Neural cell (in vitro differentiated cells): ENCODE measurements around the gene LRRC38. TPM values are rescaled to one million over a fixed set of nuclear protein-coding genes. Genes with fewer than 3 reads are reported as not detected.
"Not testable (repeated sequence)": the region's sequence is repeated elsewhere in the genome, so short reads cannot be mapped to it uniquely, and the experiment has no call there.

Source experiments
- H2AFZ ChIP-seq: fragments of 200-600, 300-800 bp; sonication (generic), shearing (Covaris generic); 2 replicates; pipeline ENCODE4 v1.6.0; 2014; ENCODE audit warnings: low read depth, mild to moderate bottlenecking, antibody characterized with exemption, low read length, moderate library complexity
- H3F3A ChIP-seq: fragments of 200-600 bp; shearing (Covaris generic); 2 replicates; pipeline ENCODE4 v1.6.1; 2016; ENCODE audit warnings: mild to moderate bottlenecking, moderate library complexity, mixed read lengths, antibody characterized with exemption, low read length; ENCODE audit not compliant: insufficient read depth, poor library complexity, severe bottlenecking
- H3K27ac ChIP-seq: fragments of 200-600, 300-800 bp; sonication (generic), shearing (Covaris generic); 2 replicates; pipeline ENCODE4 v1.5.1; 2014; ENCODE audit warnings: mild to moderate bottlenecking, low read length, moderate library complexity
- H3K27me3 ChIP-seq: fragments of 300-800, 200-600 bp; sonication (generic), shearing (Covaris generic); 2 replicates; pipeline ENCODE4 v1.6.0; 2014; ENCODE audit warnings: mild to moderate bottlenecking, low read depth, low read length, moderate library complexity; ENCODE audit not compliant: insufficient read depth
- H3K36me3 ChIP-seq: fragments of 300-800, 200-600 bp; sonication (generic), shearing (Covaris generic); 2 replicates; pipeline ENCODE4 v1.5.1; 2014; ENCODE audit warnings: mild to moderate bottlenecking, antibody characterized with exemption, low read length, moderate library complexity; ENCODE audit not compliant: insufficient read depth
- H3K4me2 ChIP-seq: fragments of 300-800, 200-600 bp; sonication (generic), shearing (Covaris generic); 2 replicates; pipeline ENCODE4 v1.6.0; 2014; ENCODE audit warnings: mild to moderate bottlenecking, low read length
- H3K4me3 ChIP-seq: fragments of 300-800, 200-600 bp; sonication (generic), shearing (Covaris generic); 2 replicates; pipeline ENCODE4 v1.5.1; 2014; ENCODE audit warnings: mild to moderate bottlenecking, low read length, moderate library complexity
- H3K79me2 ChIP-seq: fragments of 200-600 bp; shearing (Covaris generic); replicated peaks from 2 replicates; pipeline ENCODE4 v1.6.0; 2014; ENCODE audit warnings: mild to moderate bottlenecking, low read length, moderate library complexity; ENCODE audit not compliant: insufficient read depth
- H3K9ac ChIP-seq: fragments of 300-800, 200-600 bp; sonication (generic), shearing (Covaris generic); 2 replicates; pipeline ENCODE4 v1.6.1; 2016; ENCODE audit warnings: mild to moderate bottlenecking, low read length, mixed read lengths
- H3K9me2 ChIP-seq: fragments of 200-600 bp; shearing (Covaris generic); 2 replicates; pipeline ENCODE4 v1.6.1; 2016; ENCODE audit warnings: mild to moderate bottlenecking, low read length, mixed read lengths; ENCODE audit not compliant: insufficient read depth
- H3K9me3 ChIP-seq: fragments of 200-600, 300-800 bp; sonication (generic), shearing (Covaris generic); 2 replicates; pipeline ENCODE4 v1.6.1; 2016; ENCODE audit warnings: mild to moderate bottlenecking, mixed run types, low read length, moderate library complexity, mixed read lengths
- H4K20me1 ChIP-seq: fragments of 200-600 bp; shearing (Covaris generic); 2 replicates; pipeline ENCODE4 v1.6.1; 2016; ENCODE audit warnings: mild to moderate bottlenecking, mixed run types; ENCODE audit not compliant: insufficient read depth
- EP300 ChIP-seq: fragments of 450-650 bp; conservative IDR thresholded peaks from 2 replicates; pipeline ENCODE4 v1.6.1; 2014; ENCODE audit warnings: antibody characterized with exemption, mild to moderate bottlenecking, moderate library complexity; ENCODE audit not compliant: poor library complexity, severe bottlenecking
- EZH2 ChIP-seq: fragments of 200-600, 300-800 bp; shearing (Covaris generic), sonication (generic); IDR thresholded peaks from 2 replicates; pipeline ENCODE4 v1.6.1; 2014; ENCODE audit warnings: antibody characterized with exemption, low read length, borderline replicate concordance, mild to moderate bottlenecking; ENCODE audit not compliant: insufficient read depth, poor library complexity, severe bottlenecking
- MXI1 ChIP-seq: fragments of 450-650 bp; conservative IDR thresholded peaks from 2 replicates; pipeline ENCODE4 v1.6.1; 2014; ENCODE audit warnings: antibody characterized with exemption, mild to moderate bottlenecking; ENCODE audit not compliant: poor library complexity, severe bottlenecking
- POLR2AphosphoS5 ChIP-seq: IDR thresholded peaks from 2 replicates; pipeline ENCODE4 v1.6.1; 2012
- RAD21 ChIP-seq: fragments of 450-650 bp; conservative IDR thresholded peaks from 2 replicates; pipeline ENCODE4 v1.6.1; 2014; ENCODE audit warnings: antibody characterized with exemption, mild to moderate bottlenecking, moderate library complexity
- REST ChIP-seq: IDR thresholded peaks from 2 replicates; pipeline ENCODE4 v1.6.1; 2012; ENCODE audit warnings: borderline replicate concordance
- SMC3 ChIP-seq: fragments of 450-650 bp; conservative IDR thresholded peaks from 2 replicates; pipeline ENCODE4 v1.6.1; 2014; ENCODE audit warnings: antibody characterized with exemption, mild to moderate bottlenecking, moderate library complexity; ENCODE audit not compliant: poor library complexity
- TAF1 ChIP-seq: IDR thresholded peaks from 2 replicates; pipeline ENCODE4 v1.6.1; 2012; ENCODE audit warnings: low read depth
- polyA plus RNA-seq: library from polyadenylated mRNA; depleted of rRNA; stranded (reverse); fragments of >200 nt; gene quantifications from 2 replicates; pipeline ENCODE4 v1.2.3, GENCODE V29; 2014
- TF ChIP-seq, protein P1 (sequence below): fragments of 450-650 bp; IDR thresholded peaks from 2 replicates; pipeline ENCODE4 v1.5.1; 2014; ENCODE audit warnings: antibody characterized with exemption, mild to moderate bottlenecking, moderate library complexity; ENCODE audit not compliant: poor library complexity, severe bottlenecking

LRRC38 gene
- polyA plus RNA-seq, 1 donor from 2014 or later = not detected

DNA sequence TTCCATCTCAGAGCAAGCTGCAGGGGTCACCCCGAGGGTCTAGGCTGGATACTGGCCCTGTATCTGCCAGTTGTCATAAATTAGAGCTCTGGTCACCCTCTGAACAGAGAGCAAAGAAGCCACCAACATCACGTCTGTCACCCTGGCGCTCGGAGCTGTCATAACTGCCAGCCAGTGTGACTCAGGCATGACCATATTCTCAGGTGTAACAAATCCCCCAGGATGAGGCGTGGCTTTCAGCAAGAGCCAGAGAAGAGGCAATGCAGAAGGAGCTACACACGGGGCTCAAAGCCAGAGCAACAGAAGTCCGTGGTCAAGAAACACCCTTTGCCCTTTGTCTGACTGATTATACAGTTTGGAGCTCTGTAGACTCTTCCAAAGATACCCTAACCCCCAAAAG is 63.6 kb downstream of the LRRC38 start:
- no peak overlapping the region for H2AFZ ChIP-seq
- no peak overlapping the region for H3K9ac ChIP-seq
- H3K4me3 ChIP-seq = no peak overlapping the region
- no peaks in the 10 kb centered on the region for H3K36me3 ChIP-seq
- no peaks in the 10 kb centered on the region for H4K20me1 ChIP-seq
- no peaks in the 10 kb centered on the region for H3K9me3 ChIP-seq
- no peaks in the 10 kb centered on the region for H3F3A ChIP-seq
- TF ChIP-seq TAF1 (no peak), EP300 (no peak), MXI1 (no peak), POLR2AphosphoS5 (no peak), SMC3 (no peak), REST (no peak), RAD21 (no peak), EZH2 (no peak)
- TF ChIP-seq, protein P1, sequence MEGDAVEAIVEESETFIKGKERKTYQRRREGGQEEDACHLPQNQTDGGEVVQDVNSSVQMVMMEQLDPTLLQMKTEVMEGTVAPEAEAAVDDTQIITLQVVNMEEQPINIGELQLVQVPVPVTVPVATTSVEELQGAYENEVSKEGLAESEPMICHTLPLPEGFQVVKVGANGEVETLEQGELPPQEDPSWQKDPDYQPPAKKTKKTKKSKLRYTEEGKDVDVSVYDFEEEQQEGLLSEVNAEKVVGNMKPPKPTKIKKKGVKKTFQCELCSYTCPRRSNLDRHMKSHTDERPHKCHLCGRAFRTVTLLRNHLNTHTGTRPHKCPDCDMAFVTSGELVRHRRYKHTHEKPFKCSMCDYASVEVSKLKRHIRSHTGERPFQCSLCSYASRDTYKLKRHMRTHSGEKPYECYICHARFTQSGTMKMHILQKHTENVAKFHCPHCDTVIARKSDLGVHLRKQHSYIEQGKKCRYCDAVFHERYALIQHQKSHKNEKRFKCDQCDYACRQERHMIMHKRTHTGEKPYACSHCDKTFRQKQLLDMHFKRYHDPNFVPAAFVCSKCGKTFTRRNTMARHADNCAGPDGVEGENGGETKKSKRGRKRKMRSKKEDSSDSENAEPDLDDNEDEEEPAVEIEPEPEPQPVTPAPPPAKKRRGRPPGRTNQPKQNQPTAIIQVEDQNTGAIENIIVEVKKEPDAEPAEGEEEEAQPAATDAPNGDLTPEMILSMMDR = no peak
- no peaks in the 10 kb centered on the region for H3K27me3 ChIP-seq
- H3K79me2 ChIP-seq = no peaks in the 10 kb centered on the region
- no peak overlapping the region for H3K4me2 ChIP-seq
- no peak overlapping the region for H3K27ac ChIP-seq
- no peaks in the 10 kb centered on the region for H3K9me2 ChIP-seq

DNA sequence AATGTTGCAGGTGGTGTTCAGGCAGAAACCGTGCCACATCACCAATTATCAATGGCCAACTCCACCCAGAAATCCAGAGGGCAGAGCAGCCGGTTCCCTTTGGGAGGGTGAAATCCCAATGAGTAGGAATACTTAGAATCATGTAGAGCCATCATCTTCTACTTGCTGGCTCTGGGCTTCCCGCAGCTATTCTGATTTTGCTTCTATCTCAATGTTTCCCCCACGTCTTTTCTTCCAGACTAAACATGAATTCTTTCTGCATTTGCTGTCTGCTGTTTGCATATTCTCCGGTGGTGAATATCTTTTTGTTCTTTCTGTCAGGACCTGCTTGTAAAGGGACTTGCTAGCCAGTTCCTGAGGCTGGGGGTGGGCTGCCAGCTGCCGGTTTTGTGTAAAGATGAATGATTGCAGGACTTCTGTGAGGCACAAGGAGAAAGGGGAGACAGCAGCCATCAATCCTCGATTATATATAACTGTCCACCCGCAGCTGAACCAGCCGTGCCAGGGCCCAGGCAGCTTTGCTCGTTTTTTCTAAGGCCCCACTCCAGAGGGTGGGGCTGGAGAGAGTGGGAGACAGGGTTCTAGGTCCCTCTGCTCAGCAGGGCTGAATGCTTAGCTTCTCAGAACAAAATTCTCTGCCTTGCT is 70.3 kb downstream of the LRRC38 start:
- no peak overlapping the region for H3K9ac ChIP-seq
- no peaks in the 10 kb centered on the region for H3K9me2 ChIP-seq
- no peaks in the 10 kb centered on the region for H3K79me2 ChIP-seq
- H3F3A ChIP-seq = no peaks in the 10 kb centered on the region
- no peak overlapping the region for H3K27ac ChIP-seq
- no peak overlapping the region for H2AFZ ChIP-seq
- no peaks in the 10 kb centered on the region for H4K20me1 ChIP-seq
- H3K9me3 ChIP-seq = no peaks in the 10 kb centered on the region
- H3K4me3 ChIP-seq = no peak overlapping the region
- H3K36me3 ChIP-seq = no peaks in the 10 kb centered on the region
- no peaks in the 10 kb centered on the region for H3K27me3 ChIP-seq
- TF ChIP-seq REST (no peak), SMC3 (no peak), EZH2 (no peak), EP300 (no peak), RAD21 (no peak), TAF1 (no peak), MXI1 (no peak), POLR2AphosphoS5 (no peak)
- TF ChIP-seq, protein P1 = no peak
- no peak overlapping the region for H3K4me2 ChIP-seq

DNA sequence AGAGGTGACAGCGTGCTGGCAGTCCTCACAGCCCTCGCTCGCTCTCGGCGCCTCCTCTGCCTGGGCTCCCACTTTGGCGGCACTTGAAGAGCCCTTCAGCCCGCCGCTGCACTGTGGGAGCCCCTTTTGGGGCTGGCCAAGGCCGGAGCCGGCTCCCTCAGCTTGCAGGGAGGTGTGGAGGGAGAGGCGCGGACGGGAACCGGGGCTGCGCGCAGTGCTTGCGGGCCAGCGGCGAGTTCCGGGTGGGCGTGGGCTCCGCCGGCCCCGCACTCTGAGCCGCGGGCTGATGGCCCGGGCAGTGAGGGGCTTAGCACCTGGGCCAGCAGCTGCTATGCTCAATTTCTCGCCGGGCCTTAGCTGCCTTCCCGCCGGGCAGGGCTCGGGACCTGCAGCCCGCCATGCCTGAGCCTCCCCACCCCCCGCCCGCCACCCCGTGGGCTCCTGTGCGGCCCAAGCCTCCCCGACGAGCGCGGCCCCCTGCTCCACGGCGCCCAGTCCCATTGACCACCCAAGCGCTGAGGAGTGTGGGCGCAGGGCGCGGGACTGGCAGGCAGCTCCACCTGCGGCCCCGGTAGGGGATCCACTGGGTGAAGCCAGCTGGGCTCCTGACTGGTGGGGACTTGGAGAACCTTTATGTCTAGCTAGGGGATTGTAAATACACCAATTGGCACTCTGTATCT is 74.6 kb downstream of the LRRC38 start:
- H3K79me2 ChIP-seq, H3K36me3 ChIP-seq, H3K4me2 ChIP-seq, H3K27ac ChIP-seq, H3K9me3 ChIP-seq, H3K9ac ChIP-seq, H3F3A ChIP-seq, H2AFZ ChIP-seq, H3K4me3 ChIP-seq, H3K9me2 ChIP-seq, H3K27me3 ChIP-seq, H4K20me1 ChIP-seq: not testable (repeated sequence)
